H1 (cell line): ENCODE data around the gene NEURL4. TPM values are rescaled to one million over a fixed set of nuclear protein-coding genes. Genes with fewer than 3 reads are reported as not detected.

Source experiments
- BACH1 ChIP-seq: IDR thresholded peaks from 2 replicates; pipeline ENCODE4 v1.6.1; 2012; ENCODE audit warnings: low read length, improper control_type of control experiment
- CEBPB ChIP-seq: IDR thresholded peaks from 2 replicates; pipeline ENCODE4 v1.6.1; 2012; ENCODE audit warnings: low read depth, low read length
- CREB1 ChIP-seq: IDR thresholded peaks from 2 replicates; pipeline ENCODE4 v1.6.1; 2012; ENCODE audit warnings: inconsistent platforms
- HDAC2 ChIP-seq, 2 experiments: fragments of 300-600 bp in 1 of 2; sonication (generic) in 1 of 2; IDR thresholded peaks; 2 replicates each; pipeline ENCODE4 v1.6.1; 2011 to 2012; ENCODE audit warnings: low read depth in 2 of 2, low read length in 2 of 2, mild to moderate bottlenecking in 2 of 2, moderate library complexity in 2 of 2, borderline replicate concordance in 1 of 2, inconsistent platforms in 1 of 2
- PHF8 ChIP-seq: fragments of 200-600 bp; sonication (generic); conservative IDR thresholded peaks from 2 replicates; pipeline ENCODE4 v1.7.1; 2012; ENCODE audit warnings: low read depth, mild to moderate bottlenecking, inconsistent platforms, low read length, moderate library complexity
- SIN3A ChIP-seq, 2 experiments: IDR thresholded peaks in 1 of 2; conservative IDR thresholded peaks in 1 of 2; 2 replicates each; pipeline ENCODE4 v1.6.1; 2011 to 2012; ENCODE audit warnings: low read length in 2 of 2, improper control_type of control experiment in 1 of 2, low read depth in 1 of 2, mild to moderate bottlenecking in 1 of 2
- SIRT6 ChIP-seq: IDR thresholded peaks from one replicate; pipeline ENCODE4 v1.7.1; 2012; ENCODE audit warnings: low read length, inconsistent platforms
- SP1 ChIP-seq: IDR thresholded peaks from 2 replicates; pipeline ENCODE4 v1.6.1; 2011; ENCODE audit warnings: low read depth, low read length
- SP4 ChIP-seq: IDR thresholded peaks from 2 replicates; pipeline ENCODE4 v1.6.1; 2012; ENCODE audit warnings: low read length, inconsistent platforms
- TAF1 ChIP-seq: IDR thresholded peaks from 2 replicates; pipeline ENCODE4 v1.6.1; 2011; ENCODE audit warnings: mild to moderate bottlenecking, low read depth, low read length
- TCF12 ChIP-seq: IDR thresholded peaks from 2 replicates; pipeline ENCODE4 v1.6.1; 2011; ENCODE audit warnings: low read depth, mild to moderate bottlenecking, low read length
- polyA plus RNA-seq, 7 experiments: library from polyadenylated mRNA; depleted of rRNA in 3 of 7; stranded (reverse) in 5 of 7; unstranded in 2 of 7; fragments of >200 nt in 5 of 7; fragments of 200-250 nt in 2 of 7; gene quantifications; 1 replicate in 5 of 7; 2 replicates in 1 of 7; 4 replicates in 1 of 7; pipeline versions ENCODE4 v1.2.1 to v1.2.3, GENCODE V29; 2011 to 2013; ENCODE audit warnings: missing spikeins in 2 of 7, mixed read lengths in 2 of 7
- total RNA-seq: library from RNA; stranded (reverse); fragmentation: NEBNext Ultra II Directional; extraction: Animal tissue kit (Norgen Biotek cat#: 25700); gene quantifications from 2 replicates; pipeline ENCODE4 v1.2.1, GENCODE V29; 2021
- TF ChIP-seq, protein P1 (sequence below): IDR thresholded peaks from 2 replicates; pipeline ENCODE4 v1.6.1; 2012; ENCODE audit warnings: inconsistent platforms

Gene NEURL4
- total and polyA plus RNA-seq, 2 of the 8 experiments (the other 6 are each of a cell fraction or from before 2014, with no cell fraction given), result 29.6 to 46.8 TPM

DNA sequence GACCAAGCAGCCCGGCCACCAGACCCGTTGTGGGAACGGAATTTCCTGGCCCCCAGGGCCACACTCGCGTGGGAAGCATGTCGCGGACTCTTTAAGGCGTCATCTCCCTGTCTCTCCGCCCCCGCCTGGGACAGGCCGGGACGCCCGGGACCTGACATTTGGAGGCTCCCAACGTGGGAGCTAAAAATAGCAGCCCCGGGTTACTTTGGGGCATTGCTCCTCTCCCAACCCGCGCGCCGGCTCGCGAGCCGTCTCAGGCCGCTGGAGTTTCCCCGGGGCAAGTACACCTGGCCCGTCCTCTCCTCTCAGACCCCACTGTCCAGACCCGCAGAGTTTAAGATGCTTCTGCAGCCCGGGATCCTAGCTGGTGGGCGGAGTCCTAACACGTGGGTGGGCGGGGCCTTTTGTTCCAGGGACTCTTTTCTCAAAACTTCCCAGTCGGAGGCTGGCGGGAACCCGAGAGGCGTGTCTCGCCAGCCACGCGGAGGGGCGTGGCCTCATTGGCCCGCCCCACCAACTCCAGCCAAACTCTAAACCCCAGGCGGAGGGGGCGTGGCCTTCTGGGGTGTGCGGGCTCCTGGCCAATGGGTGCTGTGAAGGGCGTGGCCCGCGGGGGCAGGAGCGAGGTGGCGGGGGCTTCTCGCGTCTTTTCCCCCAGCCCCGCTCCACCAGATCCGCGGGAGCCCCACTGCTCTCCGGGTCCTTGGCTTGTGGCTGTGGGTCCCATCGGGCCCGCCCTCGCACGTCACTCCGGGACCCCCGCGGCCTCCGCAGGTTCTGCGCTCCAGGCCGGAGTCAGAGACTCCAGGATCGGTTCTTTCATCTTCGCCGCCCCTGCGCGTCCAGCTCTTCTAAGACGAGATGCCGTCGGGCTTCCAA, 47.8 kb downstream of the NEURL4 start, which contains the start of gene SLC2A4 (continued):
- peak; percentile 95 for TF ChIP-seq SP4
- TF ChIP-seq SP1, result peak; percentile 86
- peak; percentile 48; the same call in 1 of the 2 replicates for TF ChIP-seq CREB1
- TF ChIP-seq SIRT6, result no peak
- 0 out of 2 replicates have a peak, but pooled peaks have one; percentile 47 for TF ChIP-seq BACH1
- TF ChIP-seq SIN3A (conservative IDR thresholded peaks at IDR 0.05 in 1 of 2, IDR thresholded peaks at IDR 0.05 in 1 of 2; ENCODE audit: low read depth in 1 of 2, low read length in 2 of 2), result peak; percentile 44 to 60; a peak in 2 of 4 replicates
- TF ChIP-seq, protein P1, sequence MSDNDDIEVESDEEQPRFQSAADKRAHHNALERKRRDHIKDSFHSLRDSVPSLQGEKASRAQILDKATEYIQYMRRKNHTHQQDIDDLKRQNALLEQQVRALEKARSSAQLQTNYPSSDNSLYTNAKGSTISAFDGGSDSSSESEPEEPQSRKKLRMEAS, result peak; percentile 89
- 0 out of 2 replicates have a peak, but pooled peaks have one; percentile 6 for TF ChIP-seq PHF8
- TF ChIP-seq TAF1, result 0 out of 2 replicates have a peak, but pooled peaks have one; percentile 2
- peak in 1 of 2 experiments; percentile 38; a peak in 1 of 4 replicates for TF ChIP-seq HDAC2 (IDR thresholded peaks at IDR 0.05; ENCODE audit: borderline replicate concordance in 1 of 2, low read depth in 2 of 2, low read length in 2 of 2)
- no peak for TF ChIP-seq CEBPB
- TF ChIP-seq TCF12, result no peak
